ENCODE measurements around the gene EMX2.
"Not testable (repeated sequence)": the region's sequence is repeated elsewhere in the genome, so short reads cannot be mapped to it uniquely, and the experiment has no call there.

Gene EMX2

DNA sequence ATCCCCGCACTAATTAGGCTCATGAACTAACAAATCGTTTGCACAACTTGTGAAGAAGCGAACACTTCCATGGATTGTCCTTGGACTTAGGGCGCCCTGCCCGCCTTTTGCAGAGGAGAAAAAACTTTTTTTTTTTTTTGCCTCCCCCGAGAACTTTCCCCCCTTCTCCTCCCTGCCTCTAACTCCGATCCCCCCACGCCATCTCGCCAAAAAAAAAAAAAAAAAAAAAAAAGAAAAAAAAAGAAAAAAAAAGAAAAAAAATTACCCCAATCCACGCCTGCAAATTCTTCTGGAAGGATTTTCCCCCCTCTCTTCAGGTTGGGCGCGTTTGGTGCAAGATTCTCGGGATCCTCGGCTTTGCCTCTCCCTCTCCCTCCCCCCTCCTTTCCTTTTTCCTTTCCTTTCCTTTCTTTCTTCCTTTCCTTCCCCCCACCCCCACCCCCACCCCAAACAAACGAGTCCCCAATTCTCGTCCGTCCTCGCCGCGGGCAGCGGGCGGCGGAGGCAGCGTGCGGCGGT lies at the start of gene EMX2:
TSS of gene EMX2 (plus strand) at position 41 of the 519 bp plus-strand sequence. CDS start 522 bp downstream, outside the sequence.
- DNase-seq: no peak

DNA sequence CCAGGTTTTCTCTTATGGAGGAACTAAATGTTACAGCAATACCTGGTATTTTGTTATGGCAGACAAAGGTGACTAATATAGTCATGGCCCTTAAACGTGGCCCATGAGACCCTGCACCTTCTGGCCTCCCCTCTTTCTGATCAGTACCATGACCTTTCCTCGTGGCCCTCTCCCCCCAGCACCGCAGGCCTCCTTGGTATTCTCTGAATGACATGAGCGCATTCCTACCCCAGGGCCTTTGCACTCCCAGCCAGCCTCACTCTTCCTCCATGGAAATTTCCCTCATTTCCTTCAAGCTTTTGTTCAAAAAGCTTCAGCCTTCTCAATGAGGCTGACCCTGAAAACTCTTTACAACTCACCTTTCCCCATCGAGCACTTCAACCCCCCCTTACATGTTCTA lies 46.5 kb upstream of the EMX2 start:
- no peak for DNase-seq

DNA sequence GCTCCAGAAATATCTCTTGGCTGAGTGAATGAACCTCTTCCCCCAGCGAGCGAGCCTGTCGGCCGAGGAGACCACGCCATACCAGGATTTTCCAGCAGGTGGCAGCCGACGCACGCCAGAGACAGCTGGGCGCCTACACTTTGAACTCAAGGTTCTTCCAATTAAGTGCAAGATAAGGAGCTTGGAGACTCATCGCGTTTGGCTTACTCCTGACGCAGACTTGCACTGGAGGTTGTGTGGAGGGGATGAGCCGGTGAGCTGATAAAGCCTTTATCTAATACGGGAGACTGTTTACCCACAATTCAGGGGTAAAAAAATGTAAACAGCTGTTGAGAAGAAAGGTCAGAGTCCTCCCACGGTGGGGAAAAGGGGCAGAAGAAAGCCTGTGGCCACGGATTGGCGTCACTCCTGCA lies 45.9 kb upstream of the EMX2 start:
- DNase-seq: peak; percentile 92

DNA sequence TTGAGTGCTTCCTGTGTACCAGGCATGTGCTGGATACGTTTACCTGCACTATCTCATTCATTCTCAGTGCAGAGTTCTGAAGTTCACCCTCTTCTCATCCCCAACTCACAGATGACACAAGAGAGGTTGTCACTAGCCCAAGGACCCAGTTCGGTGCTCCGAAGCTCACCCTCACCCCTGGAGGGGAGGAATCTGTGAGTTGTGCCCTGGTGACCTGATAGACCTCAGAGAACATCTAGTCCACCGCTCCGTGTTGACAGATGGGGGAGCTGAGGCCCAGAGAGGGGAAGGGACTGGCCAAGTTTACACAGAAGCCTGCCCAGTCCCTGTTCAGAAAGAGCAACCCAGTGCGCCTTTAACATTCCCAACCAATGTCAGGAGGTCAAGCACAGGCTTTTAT lies 44.8 kb upstream of the EMX2 start:
- DNase-seq: no peak

DNA sequence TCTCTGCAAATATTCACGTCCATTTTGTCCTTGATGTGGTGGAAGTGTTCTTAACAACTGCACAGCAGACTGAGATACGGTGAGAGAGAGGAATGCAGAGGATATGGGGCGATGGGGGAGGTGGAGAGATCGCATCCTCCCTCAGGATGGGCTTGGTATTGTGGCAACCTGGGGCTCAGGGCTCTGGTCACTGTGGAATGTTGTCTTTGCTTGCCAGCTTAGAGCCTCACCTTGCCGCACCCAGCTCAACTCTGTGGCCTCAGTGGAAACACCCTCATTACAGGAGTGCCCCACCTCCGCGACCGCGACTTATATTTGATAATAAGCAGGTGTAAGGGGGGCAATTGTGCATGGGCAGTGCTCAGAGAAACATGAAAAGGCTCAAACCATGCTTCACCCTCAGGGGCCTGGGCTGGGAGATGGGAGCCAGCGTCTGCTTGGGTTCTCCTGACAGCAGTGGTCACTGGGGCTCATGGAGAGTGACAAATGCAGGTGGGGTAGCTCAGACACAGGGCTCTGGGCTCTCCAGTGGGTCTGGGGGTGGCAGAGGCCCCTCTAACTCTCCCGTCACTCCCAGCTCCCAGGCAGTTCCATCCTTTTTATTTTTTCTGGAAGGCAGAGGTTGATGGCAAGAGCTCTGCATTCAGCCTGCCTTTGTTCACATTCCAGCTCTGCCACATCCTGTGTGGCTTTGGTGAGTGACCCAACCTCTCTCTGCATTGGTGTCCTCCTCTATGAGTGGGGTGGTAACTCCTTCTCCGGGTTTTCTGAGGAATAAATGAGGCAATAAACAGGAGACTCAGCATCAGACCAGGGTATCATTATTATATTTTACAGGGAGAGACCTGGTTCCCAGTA lies 43.1 kb upstream of the EMX2 start:
- DNase-seq: no peak

DNA sequence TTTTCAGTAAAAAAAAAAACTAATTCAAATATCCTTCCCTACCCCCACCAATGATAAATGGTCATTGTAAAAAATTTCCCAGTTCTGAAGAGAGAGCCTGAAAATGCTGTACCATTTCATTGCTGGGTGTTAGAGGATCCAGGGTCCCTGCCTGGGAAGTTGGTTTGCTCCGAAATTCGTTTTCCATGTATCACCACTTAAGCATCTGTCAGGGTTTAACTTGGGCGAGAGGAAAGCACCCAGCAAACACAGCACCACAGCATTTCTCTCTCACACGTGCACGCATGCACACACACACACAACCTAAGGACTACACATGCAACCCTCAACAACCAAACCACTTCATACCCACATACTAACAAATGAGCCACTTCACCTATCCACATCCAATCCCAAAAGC lies 42.1 kb upstream of the EMX2 start:
- no peak for DNase-seq

DNA sequence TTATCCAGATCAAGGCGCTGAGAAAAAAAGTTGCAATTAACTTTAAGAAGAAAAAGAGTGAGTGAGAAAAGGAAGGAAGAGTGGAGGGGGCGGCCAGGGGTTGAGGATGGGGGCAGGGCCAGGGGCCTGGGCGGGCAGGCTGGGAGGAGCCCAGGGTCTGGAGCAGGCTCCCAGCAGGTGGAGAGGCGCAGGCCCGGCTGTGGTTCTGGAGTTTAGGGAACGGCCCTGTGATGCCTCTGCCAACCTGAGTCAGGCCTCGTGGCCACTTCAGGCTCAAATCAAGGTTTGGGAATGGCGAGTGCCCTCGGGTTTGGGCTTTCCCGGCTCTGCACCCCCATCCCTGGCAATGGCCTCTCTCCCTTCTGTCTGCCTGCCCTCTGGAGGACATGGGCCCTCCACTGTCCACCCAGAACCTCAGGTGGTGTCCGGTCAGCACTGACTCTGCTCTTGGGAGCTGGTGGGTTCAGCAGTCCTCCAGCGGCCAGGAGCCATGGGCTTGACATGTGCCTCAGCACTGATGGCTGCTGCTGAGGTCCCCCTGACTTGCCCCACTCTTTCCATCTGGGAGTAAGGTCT lies 41.0 kb upstream of the EMX2 start:
- no peak for DNase-seq

DNA sequence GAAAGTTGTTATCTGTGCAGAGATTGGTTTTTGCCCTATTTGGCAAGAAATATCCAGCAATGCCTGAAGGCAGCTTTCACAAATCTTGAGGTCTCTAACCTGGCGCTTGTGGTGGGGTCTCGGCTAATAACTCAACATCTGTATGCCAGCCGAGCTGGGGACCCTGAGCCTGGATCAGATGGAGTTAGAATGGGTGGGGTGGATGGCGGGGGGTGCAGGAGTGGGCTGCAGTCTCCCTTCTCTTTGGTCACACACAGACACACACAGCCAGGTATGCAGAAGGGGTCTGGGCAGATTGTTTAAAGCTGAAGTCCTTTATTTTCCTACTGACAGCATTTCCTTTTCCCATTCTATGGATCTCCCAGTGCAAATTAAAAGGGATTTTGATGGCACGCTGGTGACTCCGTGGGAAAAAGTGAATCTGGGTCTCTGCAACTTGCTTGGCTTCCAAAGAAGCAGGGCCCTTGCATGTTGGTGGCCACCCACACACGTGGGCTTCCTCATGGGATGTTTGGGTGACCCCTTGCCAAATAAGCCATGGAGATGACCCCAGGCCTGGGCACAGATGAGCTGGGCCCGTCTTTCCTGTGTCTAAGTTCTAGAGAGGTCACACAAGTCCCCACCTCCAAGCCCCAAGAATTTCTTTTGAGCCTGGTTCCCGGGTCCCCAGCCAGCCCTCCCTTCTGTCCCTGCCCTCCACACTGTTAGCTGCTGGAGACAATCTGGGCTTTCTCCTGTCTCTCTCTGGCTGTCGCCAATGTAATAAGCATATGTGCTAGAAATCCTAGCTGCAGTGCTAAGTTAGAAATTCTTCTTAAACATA lies 39.9 kb upstream of the EMX2 start:
- DNase-seq: no peak

DNA sequence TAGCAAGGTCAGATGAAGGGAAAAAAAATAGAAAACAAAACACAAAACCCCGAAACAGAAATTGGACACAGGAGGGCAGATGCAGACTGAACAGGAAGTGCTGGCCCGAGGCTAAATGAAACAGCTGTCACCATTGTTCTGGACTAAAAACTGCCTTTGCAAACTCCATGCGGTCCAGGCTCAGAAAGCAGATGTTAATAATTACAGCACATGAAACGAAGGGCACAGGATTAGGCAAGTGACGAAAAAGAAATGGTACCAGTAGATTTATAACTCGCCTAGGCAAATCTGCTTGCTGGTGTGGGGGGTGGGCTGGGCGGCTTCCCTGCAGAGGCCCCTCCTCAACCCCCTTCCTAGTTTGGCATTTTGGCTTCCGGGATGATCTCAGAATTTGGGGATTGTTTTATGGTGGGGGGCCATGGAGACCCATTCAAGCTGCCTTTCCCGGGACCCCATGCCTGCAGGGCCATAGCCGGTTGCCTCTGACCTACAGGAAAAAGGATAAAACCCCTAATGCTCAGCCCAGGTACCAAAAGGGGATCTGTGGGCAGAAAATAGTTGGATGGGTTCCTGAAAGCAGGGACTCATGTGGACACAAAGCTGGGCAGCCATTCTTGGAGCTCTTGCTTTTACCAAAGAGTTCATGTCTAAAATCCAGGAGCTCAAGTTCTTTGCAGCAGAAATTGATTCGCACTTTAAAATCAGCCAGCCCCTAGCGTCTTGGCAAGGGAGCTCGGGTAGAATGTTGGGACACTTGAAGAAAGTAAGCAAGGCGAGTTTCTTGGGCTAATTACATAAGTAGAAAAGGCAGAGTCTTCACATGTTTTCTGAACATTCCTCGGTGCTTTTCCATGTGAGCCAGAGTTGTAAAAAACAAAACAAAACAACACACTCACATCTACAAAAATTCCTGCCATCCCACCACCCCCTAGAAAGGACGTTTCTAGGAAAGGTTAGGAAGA lies 39.0 kb upstream of the EMX2 start:
- DNase-seq: peak; percentile 65

DNA sequence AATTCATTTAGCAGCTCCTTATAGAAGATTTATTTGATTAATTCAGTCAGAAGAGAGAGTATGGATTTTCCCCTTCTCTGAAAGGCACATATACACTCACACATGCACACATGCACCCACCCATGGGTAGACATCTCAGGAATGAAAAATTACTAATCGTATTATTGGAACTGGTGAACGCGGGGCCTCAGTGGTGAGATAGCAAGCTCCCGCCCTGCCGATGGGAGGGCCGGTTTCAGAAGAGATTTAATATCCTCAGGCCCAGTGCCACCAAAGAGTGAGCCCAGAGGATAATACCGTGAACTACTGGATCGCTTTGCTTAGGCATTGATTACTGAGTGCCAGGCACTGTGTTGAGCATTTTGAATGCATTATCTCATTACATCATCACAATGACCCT lies 38.0 kb upstream of the EMX2 start:
- DNase-seq: no peak

DNA sequence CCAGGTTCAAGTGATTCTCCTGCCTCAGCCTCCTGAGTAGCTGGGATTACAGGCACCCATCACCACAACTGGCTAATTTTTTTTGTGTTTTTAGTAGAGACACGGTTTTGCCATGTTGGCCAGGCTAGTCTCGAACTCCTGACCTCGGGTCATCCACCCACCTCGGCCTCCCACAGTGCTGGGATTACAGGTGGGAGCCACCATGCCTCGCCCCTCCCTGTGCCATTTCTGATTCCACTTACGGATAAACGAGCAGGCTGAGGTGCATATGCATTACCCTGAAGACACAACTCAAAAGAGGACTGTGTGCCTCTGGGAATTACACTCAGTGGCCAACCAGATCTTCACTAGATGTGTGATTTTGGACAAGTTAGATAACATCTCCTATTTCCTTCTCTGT lies 35.5 kb upstream of the EMX2 start:
- DNase-seq: not testable (repeated sequence)

DNA sequence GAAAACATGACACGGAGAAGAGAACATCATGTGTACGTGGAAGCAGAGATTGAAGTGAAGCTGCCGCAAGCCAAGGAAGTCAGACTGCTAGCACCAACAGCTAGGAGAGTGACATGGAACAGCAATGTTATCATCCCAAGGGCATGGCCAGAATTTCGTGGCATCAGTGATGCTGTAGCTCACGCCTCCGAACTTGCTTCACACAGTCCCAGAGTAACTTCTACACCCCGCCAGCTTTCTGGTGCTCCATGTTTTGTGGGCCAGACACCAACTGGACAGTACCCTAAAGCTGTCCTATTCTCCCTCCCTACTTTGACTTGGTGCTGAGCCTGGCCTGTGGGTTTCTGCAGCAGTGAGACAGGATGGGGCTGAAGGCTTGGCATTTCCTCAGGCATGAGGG lies 33.0 kb upstream of the EMX2 start:
- DNase-seq: no peak

DNA sequence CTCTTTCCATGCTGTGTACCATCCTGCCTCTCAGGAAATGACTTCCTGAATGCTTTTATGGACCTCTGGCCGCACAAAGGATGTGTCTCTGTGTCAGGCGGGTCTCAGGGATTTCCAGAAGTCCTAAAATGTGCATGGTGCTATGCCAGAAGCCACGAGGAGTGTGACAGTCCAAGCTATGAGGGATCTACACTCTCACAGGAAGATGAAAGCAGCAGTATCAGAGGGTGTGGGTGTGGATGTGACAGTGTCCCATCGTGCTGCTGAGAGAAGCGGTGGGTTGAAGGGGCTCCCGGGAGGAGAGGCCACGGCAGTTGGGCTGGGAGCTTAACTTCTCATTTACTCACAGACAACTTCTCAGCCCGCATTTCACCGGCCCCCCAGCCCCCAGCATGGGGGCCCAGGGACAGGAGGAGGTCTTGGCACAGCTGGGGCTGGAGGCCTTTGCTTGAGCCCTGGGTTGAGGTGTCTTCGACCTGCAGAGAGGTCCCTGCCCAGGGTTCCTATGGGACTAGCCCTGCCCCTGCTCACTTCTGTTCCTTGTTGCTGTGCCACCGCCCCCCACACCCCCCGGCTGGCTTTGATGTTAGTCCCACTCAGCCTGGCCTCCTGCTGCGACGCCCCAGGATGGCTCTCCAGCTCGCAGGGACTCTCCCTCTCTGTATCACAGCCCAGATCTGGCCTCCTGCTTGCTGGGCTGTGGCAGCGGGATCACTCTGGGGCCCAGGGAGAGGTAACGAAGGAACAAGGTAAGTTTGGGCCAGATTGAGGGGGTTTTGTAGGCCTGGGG lies 30.8 kb upstream of the EMX2 start:
- no peak for DNase-seq

DNA sequence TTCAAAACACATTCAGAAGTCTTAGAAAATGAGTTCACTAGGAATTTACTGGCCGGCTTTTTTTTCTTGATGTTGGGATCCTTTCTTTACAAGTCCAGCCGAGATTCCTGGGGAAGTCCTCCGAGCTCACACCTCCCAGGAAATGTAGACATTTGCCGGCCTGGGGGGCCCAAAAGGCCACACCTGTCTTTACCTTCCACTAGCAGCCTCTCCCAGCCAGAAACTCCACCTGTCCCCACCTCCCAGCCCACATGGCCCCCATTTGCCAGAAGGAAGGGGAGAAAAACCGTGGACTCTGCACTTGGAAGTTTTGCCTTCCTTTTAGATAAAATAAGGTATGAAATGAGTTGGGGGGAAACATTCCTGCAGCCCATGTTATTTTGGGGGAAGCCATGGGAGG lies 27.6 kb upstream of the EMX2 start:
- DNase-seq: no peak

DNA sequence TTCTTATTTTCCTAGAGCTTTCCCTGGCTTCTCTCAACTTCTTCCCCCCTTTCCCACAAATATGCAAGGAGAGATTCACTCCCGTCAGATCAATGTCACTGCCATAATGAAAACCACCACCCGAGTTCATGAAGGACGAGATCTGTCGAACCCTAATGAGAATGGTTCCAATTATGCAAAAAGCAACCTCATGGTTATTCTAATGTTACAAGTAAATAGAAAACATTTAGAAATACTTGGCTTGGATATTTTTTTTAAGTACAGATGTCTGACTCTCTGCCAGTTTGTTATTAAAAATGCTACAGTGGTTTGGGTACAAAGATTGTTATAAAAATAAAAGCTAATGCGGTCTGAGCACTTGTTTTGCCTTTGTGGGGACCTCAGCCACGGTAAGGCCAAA lies 25.9 kb upstream of the EMX2 start:
- DNase-seq: no peak

DNA sequence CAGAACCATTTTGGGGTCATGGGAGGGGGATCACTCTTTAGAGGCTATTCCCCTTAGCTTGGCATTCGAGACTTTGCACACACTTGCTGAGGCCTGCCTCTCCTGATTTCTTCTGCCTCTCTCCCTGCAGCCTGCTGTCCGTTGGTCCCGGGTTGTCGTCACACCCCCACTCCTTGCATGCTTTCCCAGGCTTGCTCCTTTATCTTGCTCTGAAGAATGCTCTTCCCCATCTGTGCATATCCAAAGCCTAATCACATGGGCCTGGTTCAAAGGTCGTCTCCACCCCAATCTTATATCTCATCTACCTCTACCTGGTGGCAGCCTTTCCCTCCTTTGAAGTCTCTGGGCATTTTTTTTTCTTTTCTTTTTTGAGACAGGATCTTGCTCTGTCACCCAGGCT lies 24.3 kb upstream of the EMX2 start:
- no peak for DNase-seq

DNA sequence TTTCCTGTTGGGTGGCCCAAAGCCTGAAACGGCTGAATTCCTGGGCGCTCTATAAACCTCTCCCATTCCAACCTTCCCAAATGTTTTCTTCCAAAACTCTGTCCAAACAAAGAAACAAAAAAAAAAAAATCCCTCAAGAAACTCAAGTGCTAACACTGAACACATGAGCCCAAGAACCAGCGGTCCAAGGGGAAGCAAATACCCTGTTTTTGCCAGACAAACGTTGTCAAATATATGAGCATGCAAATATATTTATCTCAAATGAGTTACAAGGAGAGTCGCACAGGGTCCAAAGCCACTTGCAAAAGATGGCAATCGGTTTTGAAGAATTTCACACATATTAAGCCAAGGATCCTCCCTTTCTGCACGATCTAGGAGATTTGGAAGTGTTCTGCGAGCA lies 23.3 kb upstream of the EMX2 start:
- DNase-seq: no peak

DNA sequence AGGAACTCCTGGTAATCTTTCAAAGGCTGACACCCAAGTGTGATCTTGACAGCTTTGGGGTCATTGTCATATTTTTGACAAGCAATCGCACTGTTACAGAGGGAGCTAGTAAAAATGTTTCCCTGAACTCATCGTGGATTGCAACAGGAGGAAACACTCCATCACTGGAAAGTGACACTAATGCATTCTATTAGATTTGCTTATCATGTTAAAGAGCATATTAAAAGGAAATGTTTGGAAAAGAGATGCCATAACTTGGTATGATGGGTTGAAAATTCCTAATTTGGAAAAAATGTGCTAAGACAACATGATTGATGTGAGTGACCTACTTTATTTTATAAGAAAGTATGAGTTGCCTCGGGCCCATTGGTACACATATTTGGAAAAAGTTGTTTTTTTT lies 22.7 kb upstream of the EMX2 start:
- DNase-seq: no peak

DNA sequence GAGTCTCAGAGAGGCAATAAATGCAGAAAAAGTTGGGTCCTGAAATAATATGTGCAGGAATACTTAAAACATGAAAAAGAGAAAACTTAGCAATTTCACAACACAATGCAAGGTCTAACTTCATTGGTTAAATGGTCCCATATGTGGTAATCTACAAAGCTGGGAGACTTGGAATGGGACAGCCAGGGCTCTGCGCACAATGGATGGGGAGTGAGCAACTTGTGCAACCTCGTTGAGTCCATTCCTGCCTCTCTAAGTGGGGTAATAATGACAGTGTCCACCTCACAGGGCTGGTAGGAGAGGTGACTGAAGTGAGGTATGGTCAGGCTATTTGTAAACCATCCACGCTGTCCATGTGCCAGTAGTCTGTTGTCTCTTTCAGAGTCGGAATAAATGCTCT lies 11.8 kb upstream of the EMX2 start:
- DNase-seq: no peak

DNA sequence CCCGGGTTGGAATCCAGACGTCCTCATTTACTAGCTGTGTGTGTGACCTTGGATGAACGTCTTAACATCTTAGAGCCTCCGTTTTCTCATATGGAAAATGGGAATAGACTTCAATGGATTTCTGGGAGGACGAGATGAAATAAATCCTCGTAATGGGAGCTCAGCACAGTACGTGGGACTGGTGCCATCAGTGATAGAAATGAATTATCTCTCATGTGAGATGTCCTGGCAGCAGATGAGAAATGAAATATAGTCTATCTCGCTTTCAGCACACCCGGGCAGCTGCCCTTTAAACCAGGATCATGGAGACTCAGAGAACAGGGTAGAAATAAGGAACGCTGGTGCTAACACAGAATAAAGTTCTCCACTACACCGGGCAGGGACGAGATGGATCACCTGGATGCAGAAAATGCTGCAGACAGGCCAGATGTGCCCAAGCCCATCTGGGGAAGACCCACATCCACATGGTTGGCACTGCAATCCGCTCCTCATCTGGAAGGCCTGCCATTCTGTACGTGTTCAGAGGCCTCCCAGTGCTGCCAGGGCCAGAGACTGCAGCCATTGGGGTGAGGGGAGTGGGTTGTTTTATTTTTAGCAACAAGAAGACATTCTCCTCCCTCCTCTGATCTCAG lies 11.1 kb upstream of the EMX2 start:
- peak; percentile 17 for DNase-seq

DNA sequence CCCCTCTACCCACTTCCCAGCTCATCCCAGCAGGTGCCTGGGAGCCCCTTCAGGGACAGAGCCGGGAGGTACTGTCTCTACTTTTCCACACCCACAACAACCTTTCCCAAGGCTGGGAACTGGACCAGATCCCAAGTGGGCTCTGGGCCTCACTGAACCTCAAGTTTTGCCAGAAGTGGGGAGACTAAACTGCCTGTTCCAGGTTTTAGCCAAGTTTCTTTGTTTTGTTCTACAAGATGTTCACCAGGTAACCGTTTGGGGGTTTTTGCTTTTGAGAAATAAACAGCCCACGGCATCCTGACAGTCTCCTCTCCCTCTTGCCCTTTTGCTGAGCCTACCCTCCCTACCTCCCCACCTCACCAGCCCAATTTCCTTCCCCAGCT lies 10.6 kb upstream of the EMX2 start:
- no peak for DNase-seq

All from retina (tissue), 1 donor.